SK-N-SH (cell line): Measurements from ENCODE around the gene PARP16. TPM values are rescaled to one million over a fixed set of nuclear protein-coding genes. Genes with fewer than 3 reads are reported as not detected.

Experiments
- CTCF ChIA-PET: fragments of 300-600, 350-600 bp; formaldehyde crosslinking; extraction: SDS; loops from one replicate; lab custom pipeline; 2021; lab: Yijun Ruan, JAX
- POLR2A ChIA-PET: fragments of 350-600 bp; sonication (Branson Sonifier 250); formaldehyde crosslinking; extraction: SDS; loops from one replicate; lab custom pipeline; 2020; ENCODE audit warnings: antibody characterized with exemption, inconsistent platforms; lab: Yijun Ruan, JAX
- DNase-seq: peaks from one replicate; pipeline ENCODE4 v3.0.0; 2012
- H2AFZ ChIP-seq: fragments of 200-600 bp; sonication (generic); 2 replicates; pipeline ENCODE4 v1.8.1; 2016; ENCODE audit warnings: antibody characterized with exemption, mild to moderate bottlenecking, low read depth
- H3F3A ChIP-seq: fragments of 200-600 bp; sonication (generic); replicated peaks from 2 replicates; pipeline ENCODE3; 2016; ENCODE audit warnings: antibody characterized with exemption, mild to moderate bottlenecking; ENCODE audit not compliant: insufficient read depth
- H3K27ac ChIP-seq, 2 experiments: fragments of 200-500 bp in 1 of 2; fragments of 200-600 bp in 1 of 2; sonication (Bioruptor generic) in 1 of 2; sonication (generic), shearing (Covaris generic) in 1 of 2; 2 replicates each; pipeline versions ENCODE4 v1.5.1 to v1.6.1; 2014 to 2016; ENCODE audit warnings: low read depth in 2 of 2, inconsistent platforms in 1 of 2, low read length in 1 of 2, mild to moderate bottlenecking in 1 of 2, mixed read lengths in 1 of 2
- H3K27me3 ChIP-seq: fragments of 200-600 bp; sonication (generic), shearing (Covaris generic); 2 replicates; pipeline ENCODE4 v1.6.1; 2016; ENCODE audit warnings: mixed run types; ENCODE audit not compliant: insufficient read depth
- H3K36me3 ChIP-seq, 2 experiments: fragments of 200-500 bp in 1 of 2; fragments of 200-600 bp in 1 of 2; sonication (Bioruptor generic) in 1 of 2; sonication (generic) in 1 of 2; replicated peaks in 1 of 2; 2 replicates each; pipeline versions ENCODE3 to v1.5.1; 2014 to 2016; ENCODE audit warnings: low read length in 1 of 2, mild to moderate bottlenecking in 1 of 2; ENCODE audit not compliant: insufficient read depth in 2 of 2, control insufficient read depth in 1 of 2
- H3K4me1 ChIP-seq, 2 experiments: fragments of 200-500 bp in 1 of 2; fragments of 200-600 bp in 1 of 2; sonication (Bioruptor generic) in 1 of 2; sonication (generic), shearing (Covaris generic) in 1 of 2; 2 replicates each; pipeline versions ENCODE4 v1.5.1 to v1.6.1; 2014 to 2016; ENCODE audit warnings: low read depth in 1 of 2, low read length in 1 of 2, mixed run types in 1 of 2; ENCODE audit not compliant: insufficient read depth in 2 of 2, control insufficient read depth in 1 of 2
- H3K4me2 ChIP-seq: fragments of 200-600 bp; sonication (generic), shearing (Covaris generic); 2 replicates; pipeline ENCODE4 v1.6.1; 2017; ENCODE audit warnings: mixed run types
- H3K4me3 ChIP-seq, 2 experiments: fragments of 200-500 bp in 1 of 2; fragments of 200-600 bp in 1 of 2; sonication (Bioruptor generic) in 1 of 2; sonication (generic), shearing (Covaris generic) in 1 of 2; 2 replicates each; pipeline versions ENCODE4 v1.5.1 to v1.8.1; 2014 to 2016; ENCODE audit warnings: low read depth in 2 of 2, inconsistent platforms in 1 of 2, low read length in 1 of 2, mild to moderate bottlenecking in 1 of 2, mixed read lengths in 1 of 2, moderate library complexity in 1 of 2
- H3K79me2 ChIP-seq: fragments of 200-600 bp; sonication (generic); 2 replicates; pipeline ENCODE4 v1.8.1; 2017; ENCODE audit warnings: mild to moderate bottlenecking; ENCODE audit not compliant: insufficient read depth
- H3K9ac ChIP-seq: fragments of 200-600 bp; sonication (generic); 2 replicates; pipeline ENCODE4 v1.6.1; 2017; ENCODE audit warnings: mixed run types
- H3K9me2 ChIP-seq: fragments of 200-600 bp; sonication (generic); 2 replicates; pipeline ENCODE4 v1.6.1; 2017; ENCODE audit warnings: mixed run types
- H3K9me3 ChIP-seq: fragments of 200-600 bp; sonication (generic); 2 replicates; pipeline ENCODE4 v1.6.1; 2017; ENCODE audit warnings: mixed run types, mild to moderate bottlenecking, moderate library complexity
- H4K20me1 ChIP-seq: fragments of 200-600 bp; sonication (generic); 2 replicates; pipeline ENCODE4 v1.6.1; 2017; ENCODE audit warnings: mild to moderate bottlenecking, mixed run types; ENCODE audit not compliant: insufficient read depth
- CHD2 ChIP-seq: fragments of 150-350 bp; IDR thresholded peaks from 2 replicates; pipeline ENCODE4 v1.6.1; 2018; ENCODE audit warnings: low read length; ENCODE audit not compliant: partially characterized antibody
- EP300 ChIP-seq, 2 experiments: IDR thresholded peaks; 2 replicates each; pipeline versions ENCODE4 v1.4.0 to v1.6.1; 2012; ENCODE audit warnings: borderline replicate concordance in 1 of 2, low read depth in 1 of 2, low read length in 1 of 2
- EZH2phosphoT487 ChIP-seq: fragments of 200-600 bp; sonication (generic); IDR thresholded peaks from 2 replicates; pipeline ENCODE4 v1.6.1; 2017; ENCODE audit warnings: low read depth, mixed run types, mild to moderate bottlenecking, antibody characterized with exemption, moderate library complexity, borderline replicate concordance
- FOSL2 ChIP-seq: IDR thresholded peaks from 2 replicates; pipeline ENCODE4 v1.4.0; 2012; ENCODE audit warnings: low read depth, mild to moderate bottlenecking, moderate library complexity, borderline replicate concordance
- JUND ChIP-seq: IDR thresholded peaks from 2 replicates; pipeline ENCODE4 v1.4.0; 2012
- MAX ChIP-seq: IDR thresholded peaks from 2 replicates; pipeline ENCODE4 v1.4.0; 2012; ENCODE audit warnings: low read depth
- MXI1 ChIP-seq: IDR thresholded peaks from 2 replicates; pipeline ENCODE4 v1.6.1; 2012; ENCODE audit warnings: mild to moderate bottlenecking, low read depth, low read length, improper control_type of control experiment
- PBX3 ChIP-seq: IDR thresholded peaks from 2 replicates; pipeline ENCODE4; 2012
- RCOR1 ChIP-seq: fragments of 150-350 bp; IDR thresholded peaks from 2 replicates; pipeline ENCODE4 v1.6.1; 2017; ENCODE audit warnings: antibody characterized with exemption, low read length
- REST ChIP-seq: IDR thresholded peaks from 2 replicates; pipeline ENCODE4 v1.6.1; 2012; ENCODE audit warnings: mild to moderate bottlenecking, low read depth, low read length, moderate library complexity
- RXRA ChIP-seq: IDR thresholded peaks from 2 replicates; pipeline ENCODE4 v1.4.0; 2012; ENCODE audit warnings: low read depth, mild to moderate bottlenecking, borderline replicate concordance
- SMC3 ChIP-seq: IDR thresholded peaks from 2 replicates; pipeline ENCODE4 v1.6.1; 2012; ENCODE audit warnings: low read depth, low read length, improper control_type of control experiment
- TCF12 ChIP-seq: IDR thresholded peaks from 2 replicates; pipeline ENCODE4 v1.4.0; 2012
- USF2 ChIP-seq: fragments of 150-350 bp; IDR thresholded peaks from 2 replicates; pipeline ENCODE4 v1.6.1; 2017; ENCODE audit warnings: antibody characterized with exemption, low read length, low read depth, borderline replicate concordance
- WGBS: methylation state at CpG from one replicate; pipeline ENCODE4 v1.1.6; 2017; ENCODE audit warnings: low lambda C conversion rate; 5-methylcytosine and 5-hydroxymethylcytosine counted together
- polyA plus RNA-seq, 3 experiments: library from polyadenylated mRNA; depleted of rRNA; stranded (reverse); fragments of >200 nt; gene quantifications; 2 replicates each; pipeline ENCODE4 v1.2.3, GENCODE V29; 2012

The PARP16 gene
- polyA plus RNA-seq, 1 of the 3 experiments (the other 2 are of a cell fraction): 6.3 TPM

- no peaks in the 10 kb centered on the region for H3K9me3 ChIP-seq
- no peaks in the 10 kb centered on the region for H3K27me3 ChIP-seq
- H2AFZ ChIP-seq: no peak overlapping the region
- 80% methylated on average over 11 of the region's 11 CpGs for WGBS
- no peaks in the 10 kb centered on the region for H3K9me2 ChIP-seq
- CTCF ChIA-PET: interaction anchor here (1.0 to 6.0 kb wide), 12 partner anchors 12 to 244 kb away, joined by 3 to 72 read pairs (median 8); partner anchors contain the start of genes CLPX and PARP16
- H3K4me1 ChIP-seq: peaks cover 5% of the 10 kb centered on the region in 2 experiments; a peak in 2 of 4 replicates
- POLR2A ChIA-PET: no interaction called here
- no peak overlapping the region for H3K27ac ChIP-seq
- no peak overlapping the region for H3K4me2 ChIP-seq
- H4K20me1 ChIP-seq: no peaks in the 10 kb centered on the region
- H3K79me2 ChIP-seq: no peaks in the 10 kb centered on the region
- no peaks in the 10 kb centered on the region for H3K36me3 ChIP-seq
- H3K9ac ChIP-seq: no peak overlapping the region
- DNase-seq: no peak
- TF ChIP-seq USF2 (no peak), RCOR1 (no peak), SMC3 (no peak), MXI1 (no peak), JUND (no peak), RXRA (no peak), EP300 (IDR thresholded peaks at IDR 0.05; ENCODE audit: borderline replicate concordance in 1 of 2, low read depth in 1 of 2, low read length in 1 of 2) (no peak), MAX (no peak), EZH2phosphoT487 (no peak), PBX3 (no peak), TCF12 (no peak), REST (no peak), FOSL2 (no peak), CHD2 (no peak)
- no peak overlapping the region for H3K4me3 ChIP-seq
- peaks cover 28% of the 10 kb centered on the region for H3F3A ChIP-seq
Measured at GRCh38 chr15:65298731-65299130, 12.0 kb upstream of the PARP16 start.
